Liver (tissue), 9 donors: Measurements from ENCODE around the gene CRYGS. TPM values are rescaled to one million over a fixed set of nuclear protein-coding genes. Genes with fewer than 3 reads are reported as not detected.

Experiments used
- DNase-seq: peaks from one replicate; pipeline ENCODE4 v3.0.0-alpha.2; 2017; ENCODE audit warnings: low spot score
- H3K27ac ChIP-seq, 2 donors: one replicate each; pipeline ENCODE4 v1.7.0; 2013; ENCODE audit warnings: inconsistent platforms in 2 of 2, low read length in 2 of 2, control low read depth in 1 of 2, low read depth in 1 of 2, mild to moderate bottlenecking in 1 of 2
- H3K27me3 ChIP-seq, 4 donors: one replicate each; pipeline versions ENCODE4 v1.6.1 to v1.7.0; 2013; ENCODE audit warnings: low read length in 3 of 4, inconsistent platforms in 1 of 4, mild to moderate bottlenecking in 1 of 4, moderate library complexity in 1 of 4; ENCODE audit not compliant: control insufficient read depth in 4 of 4, insufficient read depth in 4 of 4
- H3K36me3 ChIP-seq, 4 donors: one replicate each; pipeline versions ENCODE4 v1.6.1 to v1.7.0; 2013; ENCODE audit warnings: low read length in 3 of 4, mild to moderate bottlenecking in 3 of 4, low read depth in 1 of 4, moderate library complexity in 1 of 4; ENCODE audit not compliant: control insufficient read depth in 4 of 4, insufficient read depth in 3 of 4
- H3K4me1 ChIP-seq, 4 donors: one replicate each; pipeline versions ENCODE4 v1.6.1 to v1.7.0; 2013; ENCODE audit warnings: low read length in 3 of 4, mild to moderate bottlenecking in 3 of 4, moderate library complexity in 1 of 4; ENCODE audit not compliant: control insufficient read depth in 4 of 4, insufficient read depth in 4 of 4
- H3K4me3 ChIP-seq, 3 donors: one replicate each; pipeline versions ENCODE4 v1.6.1 to v1.7.0; 2013; ENCODE audit warnings: low read length in 3 of 3, control low read depth in 1 of 3, low read depth in 1 of 3, mild to moderate bottlenecking in 1 of 3
- H3K9ac ChIP-seq, 2 donors: one replicate each; pipeline ENCODE4 v1.7.0; 2013; ENCODE audit warnings: low read length in 2 of 2, mild to moderate bottlenecking in 2 of 2, moderate library complexity in 2 of 2, control low read depth in 1 of 2, low read depth in 1 of 2
- H3K9me3 ChIP-seq, 4 donors: one replicate each; pipeline versions ENCODE4 v1.6.1 to v1.7.0; 2013; ENCODE audit warnings: low read length in 3 of 4; ENCODE audit not compliant: control insufficient read depth in 4 of 4
- EGR1 ChIP-seq, 2 donors: IDR thresholded peaks; 2 replicates each; pipeline ENCODE4 v1.6.1; 2016 to 2018; ENCODE audit warnings: antibody characterized with exemption in 2 of 2, low read depth in 2 of 2
- FOXA1 ChIP-seq: IDR thresholded peaks from 2 replicates; pipeline ENCODE4 v1.6.1; 2016; ENCODE audit warnings: antibody characterized with exemption
- FOXA2 ChIP-seq: IDR thresholded peaks from 2 replicates; pipeline ENCODE4 v1.6.1; 2016; ENCODE audit warnings: antibody characterized with exemption
- HNF4G ChIP-seq: IDR thresholded peaks from 2 replicates; pipeline ENCODE4 v1.6.1; 2016; ENCODE audit warnings: antibody characterized with exemption
- MAX ChIP-seq: IDR thresholded peaks from 2 replicates; pipeline ENCODE4 v1.6.1; 2016; ENCODE audit warnings: antibody characterized with exemption
- NR2F2 ChIP-seq: IDR thresholded peaks from 2 replicates; pipeline ENCODE4 v1.6.1; 2016; ENCODE audit warnings: antibody characterized with exemption
- REST ChIP-seq: IDR thresholded peaks from 2 replicates; pipeline ENCODE4 v1.6.1; 2016; ENCODE audit warnings: antibody characterized with exemption, mild to moderate bottlenecking
- RXRA ChIP-seq, 2 donors: IDR thresholded peaks; 2 replicates each; pipeline ENCODE4 v1.6.1; 2017 to 2018; ENCODE audit warnings: antibody characterized with exemption in 2 of 2, mild to moderate bottlenecking in 1 of 2
- SP1 ChIP-seq: IDR thresholded peaks from 2 replicates; pipeline ENCODE4 v1.6.1; 2018; ENCODE audit warnings: antibody characterized with exemption, mild to moderate bottlenecking
- YY1 ChIP-seq: IDR thresholded peaks from 2 replicates; pipeline ENCODE4 v1.6.1; 2016; ENCODE audit warnings: antibody characterized with exemption, mild to moderate bottlenecking
- ZBTB33 ChIP-seq: IDR thresholded peaks from 2 replicates; pipeline ENCODE4 v1.6.1; 2016; ENCODE audit warnings: antibody characterized with exemption
- WGBS: extraction: QIAGEN DNeasy Blood & Tissue Kit; methylation state at CpG from one replicate; pipeline ENCODE4 v1.1.7; 2013; 5-methylcytosine and 5-hydroxymethylcytosine counted together
- polyA plus RNA-seq, 2 donors: library from polyadenylated mRNA; stranded (reverse) in 1 of 2; unstranded in 1 of 2; fragments of 200-250 nt in 1 of 2; fragments of >200 nt in 1 of 2; fragmentation: Nextera tagmentation in 1 of 2; extraction: Ambion mirVana in 1 of 2; gene quantifications; one replicate each; pipeline versions ENCODE4 v1.2.1 to v1.2.3, GENCODE V29; 2013 to 2015
- total RNA-seq, 2 donors: library from RNA; depleted of rRNA; stranded (reverse); fragments of >200 nt; gene quantifications; one replicate each; pipeline ENCODE4 v1.2.3, GENCODE V29; 2014
- donor health status: healthy.
- donor health status: healthy.
- donor health status: healthy.
- donor health status: healthy.
- donor health status: healthy.

CRYGS gene
- total and polyA plus RNA-seq, 4 donors = 0.53 to 3.6 (median 1.2) TPM

GRCh38 chr3:186567072-186567921, 23.1 kb upstream of the CRYGS start, which contains the start of gene TBCCD1 (continued):
- TF ChIP-seq FOXA1 (no peak), NR2F2 (no peak), HNF4G (peak; percentile 54), FOXA2 (no peak)

- under 1% methylated on average over 14 of the region's 14 CpGs for WGBS
- no peak for TF ChIP-seq MAX
- TF ChIP-seq YY1 = peak; percentile 8
- no peaks in the 10 kb centered on the region for H3K27me3 ChIP-seq
- peak overlapping the region; percentile 63 to 96 (median 78) for H3K4me3 ChIP-seq
- no peaks in the 10 kb centered on the region for H3K9me3 ChIP-seq
- peaks cover 0 to 33% (median 28%) of the 10 kb centered on the region in 4 donors for H3K4me1 ChIP-seq
- peak overlapping the region; percentile 62 to 97 for H3K9ac ChIP-seq
- peaks cover 0 to 4% (median 0%) of the 10 kb centered on the region in 4 donors for H3K36me3 ChIP-seq
- no peak for DNase-seq
- H3K27ac ChIP-seq = peak overlapping the region; percentile 90 to 91
These were observed 22.5 kb upstream of the CRYGS start for GRCh38 chr3:186566772-186567071.

GRCh38 chr3:186564586-186564985, 20.4 kb upstream of the CRYGS start:
- no peak overlapping the region for H3K27ac ChIP-seq
- H3K4me1 ChIP-seq = peaks cover 0 to 18% (median 14%) of the 10 kb centered on the region in 4 donors
- TF ChIP-seq YY1 = no peak
- TF ChIP-seq RXRA (IDR thresholded peaks at IDR 0.05) = no peak
- no peak for TF ChIP-seq ZBTB33
- no peak for TF ChIP-seq SP1
- TF ChIP-seq EGR1 (IDR thresholded peaks at IDR 0.05; ENCODE audit: low read depth in 2 of 2) = no peak
- no peak for TF ChIP-seq REST
- H3K27me3 ChIP-seq = no peaks in the 10 kb centered on the region
- no peak overlapping the region for H3K9ac ChIP-seq
- H3K9me3 ChIP-seq = no peaks in the 10 kb centered on the region
- peaks cover 0 to 4% (median 0%) of the 10 kb centered on the region in 4 donors for H3K36me3 ChIP-seq
- DNase-seq = no peak
- no peak overlapping the region for H3K4me3 ChIP-seq
